ENCODE measurements around the gene PTPRO. TPM values are rescaled to one million over a fixed set of nuclear protein-coding genes. Genes with fewer than 3 reads are reported as not detected.

PTPRO gene
- total RNA-seq, 1 donor = under 0.01 TPM

DNA sequence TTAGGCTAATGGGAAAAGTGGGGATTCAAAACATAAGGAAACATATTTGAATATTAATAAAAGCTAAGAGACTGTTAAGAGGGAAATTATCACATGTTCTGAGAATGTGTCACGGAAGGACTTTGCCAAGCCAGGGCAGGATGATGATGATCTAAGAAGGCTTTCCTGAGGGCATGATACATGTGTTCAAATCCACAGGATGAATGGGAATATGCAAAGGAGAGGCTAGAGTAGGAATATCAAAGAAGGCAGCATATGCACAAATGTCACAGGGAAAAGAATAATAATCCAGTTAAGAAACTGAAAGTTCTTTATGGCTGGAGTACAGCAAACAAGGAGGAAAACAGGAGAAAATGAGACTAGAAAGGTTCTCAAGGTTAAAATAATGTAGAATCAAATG lies 107.0 kb downstream of the PTPRO start:
- H2AFZ ChIP-seq (ENCODE audit: low read length) = no peak overlapping the region
- no peaks in the 10 kb centered on the region for H3K27me3 ChIP-seq (ENCODE audit: insufficient read depth, low read length)
- H3K4me1 ChIP-seq (ENCODE audit: insufficient read depth, low read length) = no peaks in the 10 kb centered on the region
- no peaks in the 10 kb centered on the region for H3K79me2 ChIP-seq (ENCODE audit: insufficient read depth, low read length)
- no peaks in the 10 kb centered on the region for H4K20me1 ChIP-seq (ENCODE audit: insufficient read depth, low read length)
- no peak overlapping the region for H3K4me3 ChIP-seq (ENCODE audit: insufficient read depth, low read length)
- H3K27ac ChIP-seq (ENCODE audit: low read depth, low read length) = no peak overlapping the region
- H3K4me2 ChIP-seq (ENCODE audit: insufficient read depth, low read length) = no peak overlapping the region
- no peaks in the 10 kb centered on the region for H3K9me3 ChIP-seq (ENCODE audit: low read depth, low read length)
- DNase-seq (ENCODE audit: insufficient read length, low spot score, missing footprints) = no peak
- TF ChIP-seq, protein P1, sequence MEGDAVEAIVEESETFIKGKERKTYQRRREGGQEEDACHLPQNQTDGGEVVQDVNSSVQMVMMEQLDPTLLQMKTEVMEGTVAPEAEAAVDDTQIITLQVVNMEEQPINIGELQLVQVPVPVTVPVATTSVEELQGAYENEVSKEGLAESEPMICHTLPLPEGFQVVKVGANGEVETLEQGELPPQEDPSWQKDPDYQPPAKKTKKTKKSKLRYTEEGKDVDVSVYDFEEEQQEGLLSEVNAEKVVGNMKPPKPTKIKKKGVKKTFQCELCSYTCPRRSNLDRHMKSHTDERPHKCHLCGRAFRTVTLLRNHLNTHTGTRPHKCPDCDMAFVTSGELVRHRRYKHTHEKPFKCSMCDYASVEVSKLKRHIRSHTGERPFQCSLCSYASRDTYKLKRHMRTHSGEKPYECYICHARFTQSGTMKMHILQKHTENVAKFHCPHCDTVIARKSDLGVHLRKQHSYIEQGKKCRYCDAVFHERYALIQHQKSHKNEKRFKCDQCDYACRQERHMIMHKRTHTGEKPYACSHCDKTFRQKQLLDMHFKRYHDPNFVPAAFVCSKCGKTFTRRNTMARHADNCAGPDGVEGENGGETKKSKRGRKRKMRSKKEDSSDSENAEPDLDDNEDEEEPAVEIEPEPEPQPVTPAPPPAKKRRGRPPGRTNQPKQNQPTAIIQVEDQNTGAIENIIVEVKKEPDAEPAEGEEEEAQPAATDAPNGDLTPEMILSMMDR (IDR thresholded peaks at IDR 0.05; ENCODE audit: extremely low read depth, low read depth, low read length) = no peak
- H3K36me3 ChIP-seq (ENCODE audit: insufficient read depth, low read length) = no peaks in the 10 kb centered on the region

DNA sequence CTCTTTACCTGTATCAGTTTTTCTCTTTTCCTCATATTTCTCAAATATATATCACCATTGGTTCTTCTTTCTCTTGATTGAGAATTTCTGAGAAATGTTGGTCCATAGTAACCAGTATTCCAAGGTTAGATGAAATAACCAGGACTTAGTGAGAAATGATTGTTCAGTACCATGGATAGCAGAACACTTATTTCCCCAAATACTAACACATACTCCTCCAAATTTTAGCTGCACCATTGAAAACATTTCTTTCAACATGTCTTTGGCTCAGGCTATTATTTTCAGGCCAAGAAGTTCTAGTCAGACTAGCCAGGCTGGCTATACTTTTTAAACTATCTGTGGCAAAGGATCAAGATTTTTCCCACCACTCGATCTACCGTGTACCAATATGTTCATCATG lies 113.3 kb downstream of the PTPRO start:
- DNase-seq (ENCODE audit: insufficient read length, low spot score, missing footprints) = no peak
- Histone ChIP-seq H3K4me2 (ENCODE audit: insufficient read depth, low read length) (no peak overlapping the region), H3K79me2 (ENCODE audit: insufficient read depth, low read length) (no peaks in the 10 kb centered on the region), H3K27me3 (ENCODE audit: insufficient read depth, low read length) (no peaks in the 10 kb centered on the region), H3K27ac (ENCODE audit: low read depth, low read length) (no peak overlapping the region), H3K4me3 (ENCODE audit: insufficient read depth, low read length) (no peak overlapping the region), H3K9me3 (ENCODE audit: low read depth, low read length) (no peaks in the 10 kb centered on the region), H3K36me3 (ENCODE audit: insufficient read depth, low read length) (no peaks in the 10 kb centered on the region), H2AFZ (ENCODE audit: low read length) (no peak overlapping the region), H4K20me1 (ENCODE audit: insufficient read depth, low read length) (no peaks in the 10 kb centered on the region), H3K4me1 (ENCODE audit: insufficient read depth, low read length) (no peaks in the 10 kb centered on the region)
- TF ChIP-seq, protein P1 (IDR thresholded peaks at IDR 0.05; ENCODE audit: extremely low read depth, low read depth, low read length) = no peak

DNA sequence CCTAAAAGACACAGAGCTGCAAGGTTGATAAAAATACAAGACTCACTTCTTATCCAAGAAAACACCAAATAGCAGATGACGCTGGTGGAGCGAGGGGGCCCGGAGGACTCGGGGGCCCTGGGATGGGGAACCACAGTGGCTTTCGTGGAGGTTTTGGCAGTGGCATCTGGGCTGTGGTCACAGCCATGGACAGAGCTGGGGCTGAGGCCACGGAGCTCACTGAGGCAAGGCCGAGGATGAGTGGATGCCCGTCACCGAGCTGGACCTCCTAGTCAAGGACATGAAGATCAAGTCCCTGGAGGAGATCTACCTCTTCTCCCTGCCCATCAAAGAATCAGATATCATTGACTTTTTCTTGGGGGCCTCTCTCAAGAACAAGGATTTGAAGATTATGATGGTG lies 117.2 kb downstream of the PTPRO start:
- H3K4me2 ChIP-seq (ENCODE audit: insufficient read depth, low read length) = no peak overlapping the region
- H3K27ac ChIP-seq (ENCODE audit: low read depth, low read length) = no peak overlapping the region
- no peaks in the 10 kb centered on the region for H3K4me1 ChIP-seq (ENCODE audit: insufficient read depth, low read length)
- no peaks in the 10 kb centered on the region for H4K20me1 ChIP-seq (ENCODE audit: insufficient read depth, low read length)
- no peak for DNase-seq (ENCODE audit: insufficient read length, low spot score, missing footprints)
- H3K27me3 ChIP-seq (ENCODE audit: insufficient read depth, low read length) = no peaks in the 10 kb centered on the region
- H3K9me3 ChIP-seq (ENCODE audit: low read depth, low read length) = no peaks in the 10 kb centered on the region
- TF ChIP-seq, protein P1 (IDR thresholded peaks at IDR 0.05; ENCODE audit: extremely low read depth, low read depth, low read length) = no peak
- H3K36me3 ChIP-seq (ENCODE audit: insufficient read depth, low read length) = no peaks in the 10 kb centered on the region
- H3K4me3 ChIP-seq (ENCODE audit: insufficient read depth, low read length) = no peak overlapping the region
- H3K79me2 ChIP-seq (ENCODE audit: insufficient read depth, low read length) = no peaks in the 10 kb centered on the region
- H2AFZ ChIP-seq (ENCODE audit: low read length) = no peak overlapping the region

DNA sequence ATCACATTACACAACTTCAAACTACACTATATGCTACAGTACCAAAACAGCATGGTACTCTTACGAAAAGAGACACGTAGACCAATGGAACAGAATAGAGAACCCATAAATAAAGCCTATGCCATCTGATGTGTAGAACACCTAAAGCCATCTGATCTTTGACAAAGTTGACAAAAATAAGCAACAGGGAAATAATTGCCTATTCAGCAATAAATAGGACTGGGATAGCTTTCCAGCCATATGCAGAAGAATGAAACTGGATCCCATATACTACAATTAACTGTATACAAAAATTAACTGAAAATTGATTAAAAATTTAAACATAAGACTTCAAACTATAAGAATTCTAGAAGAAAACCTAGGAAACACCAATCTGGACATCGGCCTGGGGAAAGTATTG lies 120.7 kb downstream of the PTPRO start:
- no peak overlapping the region for H3K4me3 ChIP-seq (ENCODE audit: insufficient read depth, low read length)
- H3K9me3 ChIP-seq (ENCODE audit: low read depth, low read length) = no peaks in the 10 kb centered on the region
- H4K20me1 ChIP-seq (ENCODE audit: insufficient read depth, low read length) = no peaks in the 10 kb centered on the region
- DNase-seq (ENCODE audit: insufficient read length, low spot score, missing footprints) = no peak
- H3K27me3 ChIP-seq (ENCODE audit: insufficient read depth, low read length) = no peaks in the 10 kb centered on the region
- TF ChIP-seq, protein P1 (IDR thresholded peaks at IDR 0.05; ENCODE audit: extremely low read depth, low read depth, low read length) = no peak
- H3K4me2 ChIP-seq (ENCODE audit: insufficient read depth, low read length) = no peak overlapping the region
- no peak overlapping the region for H2AFZ ChIP-seq (ENCODE audit: low read length)
- no peaks in the 10 kb centered on the region for H3K4me1 ChIP-seq (ENCODE audit: insufficient read depth, low read length)
- no peak overlapping the region for H3K27ac ChIP-seq (ENCODE audit: low read depth, low read length)
- no peaks in the 10 kb centered on the region for H3K36me3 ChIP-seq (ENCODE audit: insufficient read depth, low read length)
- no peaks in the 10 kb centered on the region for H3K79me2 ChIP-seq (ENCODE audit: insufficient read depth, low read length)
